Measurements from ENCODE around the gene TNFRSF25. TPM values are rescaled to one million over a fixed set of nuclear protein-coding genes. Genes with fewer than 3 reads are reported as not detected.
A peak's percentile ranks its signal among the peaks of the same experiment; 100 is the strongest.

Gene TNFRSF25
- total and polyA plus RNA-seq, 2 of the 8 experiments (the other 6 are each of a cell fraction or from before 2014, with no cell fraction given) = 10.7 to 19.5 TPM

DNA sequence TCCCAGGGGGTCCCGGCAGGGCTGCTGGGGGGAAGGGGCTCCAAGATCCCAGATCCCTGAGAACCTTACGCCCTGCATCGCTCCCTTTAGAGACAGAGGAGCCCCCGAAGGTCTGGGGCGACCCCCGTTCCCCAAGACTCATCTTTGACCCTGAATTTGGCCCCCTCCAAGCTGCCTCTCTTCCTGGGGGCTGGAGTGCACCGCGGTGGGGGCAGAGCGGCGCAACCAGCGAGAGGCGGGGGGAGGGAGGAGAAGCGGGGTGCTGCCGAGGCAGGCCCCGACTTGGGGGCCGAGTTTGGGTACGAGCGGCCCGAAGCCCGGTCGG lies 30.9 kb upstream of the TNFRSF25 start:
- Histone ChIP-seq H2BK120ac (replicated peaks; ENCODE audit: low read depth, low read length) (no peak overlapping the region), H4K91ac (replicated peaks; ENCODE audit: insufficient read length, low read length) (no peak overlapping the region), H2AFZ (ENCODE audit: low read length) (no peak overlapping the region), H3K4ac (replicated peaks; ENCODE audit: insufficient read length, low read depth, low read length) (no peak overlapping the region), H2BK5ac (ENCODE audit: low read depth, low read length) (no peak overlapping the region), H2AK5ac (ENCODE audit: low read depth, low read length) (no peak overlapping the region), H3K56ac (replicated peaks; ENCODE audit: insufficient read length, low read depth, low read length) (no peak overlapping the region), H3K9ac (replicated peaks in 1 of 4; ENCODE audit: extremely low read depth in 1 of 4, low read depth in 3 of 4, low read length in 3 of 4) (no peak overlapping the region), H3K23ac (ENCODE audit: insufficient read length) (no peak overlapping the region), H3K18ac (ENCODE audit: extremely low read depth, low read length) (no peak overlapping the region; the same call in 1 of the 2 replicates), H3K14ac (ENCODE audit: insufficient read length) (no peak overlapping the region), H4K20me1 (replicated peaks in 1 of 2; ENCODE audit: control insufficient read depth in 1 of 2, insufficient read depth in 2 of 2, low read length in 2 of 2) (peaks cover 4% of the 10 kb centered on the region in 2 experiments), H2BK12ac (ENCODE audit: low read depth, low read length) (no peak overlapping the region), H4K8ac (ENCODE audit: extremely low read depth, insufficient read depth, low read length) (no peak overlapping the region), H3K36me3 (ENCODE audit: control insufficient read depth in 2 of 4, insufficient read depth in 4 of 4, low read length in 3 of 4) (no peaks in the 10 kb centered on the region), H3K79me1 (ENCODE audit: low read depth, low read length) (no peaks in the 10 kb centered on the region; the same call in 1 of the 2 replicates), H3K27me3 (replicated peaks in 1 of 4; ENCODE audit: control insufficient read depth in 3 of 4, extremely low read depth in 1 of 4, insufficient read depth in 3 of 4, low read length in 3 of 4) (peaks cover 0 to 31% (median 20%) of the 10 kb centered on the region in 4 experiments; a peak in 5 of 7 replicates), H2BK15ac (ENCODE audit: low read length) (no peak overlapping the region), H2BK20ac (ENCODE audit: low read length) (no peak overlapping the region), H3K4me3 (ENCODE audit: extremely low read depth in 1 of 4, insufficient read depth in 2 of 4, low read depth in 3 of 4, low read length in 4 of 4) (peak overlapping the region; percentile 37 to 82 (median 54)), H3K23me2 (ENCODE audit: low read depth, low read length) (peaks cover 12% of the 10 kb centered on the region; the same call in 1 of the 2 replicates), H4K5ac (ENCODE audit: insufficient read length, low read depth, low read length) (no peak overlapping the region), H3K9me3 (ENCODE audit: insufficient read depth in 2 of 2, low read depth in 1 of 2, low read length in 1 of 2) (no peaks in the 10 kb centered on the region), H3K4me1 (replicated peaks in 1 of 4; ENCODE audit: control insufficient read depth in 3 of 4, insufficient read depth in 4 of 4, low read length in 3 of 4) (peaks cover 0 to 29% (median 17%) of the 10 kb centered on the region in 4 experiments; a peak in 6 of 7 replicates), H3K79me2 (ENCODE audit: control insufficient read depth in 1 of 2, insufficient read depth in 2 of 2, low read length in 2 of 2) (no peaks in the 10 kb centered on the region), H3K4me2 (ENCODE audit: insufficient read depth in 1 of 2, low read depth in 2 of 2, low read length in 2 of 2) (peak overlapping the region; percentile 87 to 97), H3K27ac (ENCODE audit: low read depth, low read length) (no peak overlapping the region)
- CTCF ChIA-PET (ENCODE audit: partially characterized antibody) = interaction anchor here (2.4 kb wide), 1 partner anchor 11 kb away, joined by 11 read pairs; no protein-coding TSS in a partner anchor
- TF ChIP-seq NRF1 (IDR thresholded peaks at IDR 0.05; ENCODE audit: low read depth, low read length) = no peak
- TF ChIP-seq SUZ12 (IDR thresholded peaks at IDR 0.05; ENCODE audit: low read length) = 0 out of 2 replicates have a peak, but pooled peaks have one; percentile 13
- no peak for TF ChIP-seq SIRT6 (IDR thresholded peaks at IDR 0.05; ENCODE audit: low read length)
- no peak for TF ChIP-seq CTCF (IDR thresholded peaks at IDR 0.05; ENCODE audit: control extremely low read depth in 1 of 3, insufficient read depth in 1 of 3, low read depth in 1 of 3, low read length in 3 of 3)
- peak; percentile 15 for TF ChIP-seq KDM4A (IDR thresholded peaks at IDR 0.05; ENCODE audit: low read depth, low read length, severe bottlenecking)
- TF ChIP-seq YY1 (IDR thresholded peaks at IDR 0.05; ENCODE audit: low read depth, low read length) = no peak
- TF ChIP-seq MAFK (IDR thresholded peaks at IDR 0.05; ENCODE audit: low read depth, low read length) = no peak
- TF ChIP-seq EZH2 (IDR thresholded peaks at IDR 0.05; ENCODE audit: low read depth, low read length, severe bottlenecking) = no peak
- TF ChIP-seq SAP30 (IDR thresholded peaks at IDR 0.05; ENCODE audit: insufficient read depth, insufficient replicate concordance, low read length) = no peak
- no peak for TF ChIP-seq POU5F1 (IDR thresholded peaks at IDR 0.05; ENCODE audit: low read depth, low read length)
- no peak for TF ChIP-seq EGR1 (IDR thresholded peaks at IDR 0.05; ENCODE audit: borderline replicate concordance, low read depth, low read length)
- WGBS, 2 experiments (ENCODE audit: extremely low coverage in 1 of 2, insufficient coverage in 1 of 2, insufficient read length in 1 of 2, insufficient replicate concordance in 2 of 2, low coverage in 1 of 2, low lambda C conversion rate in 2 of 2, missing lambda C conversion rate in 1 of 2) = 0% methylated on average over 4 of the region's 21 CpGs; no CpG with 5 or more reads in 1 of the 2 experiments
- FAIRE-seq = no peak
- no peak for DNase-seq (ENCODE audit: low read depth in 1 of 2, low spot score in 2 of 2)
- POLR2A ChIA-PET (ENCODE audit: partially characterized antibody) = no interaction called here

Data from H1 (cell line).